B cell (primary cell): ENCODE results near the gene CLCN1. TPM values are rescaled to one million over a fixed set of nuclear protein-coding genes. Genes with fewer than 3 reads are reported as not detected.

Source experiments
- ATAC-seq: fragments of 200-7000 bp; cut with Tn5 transposase; one replicate; pipeline ENCODE4 v1.10.0; 2021; ENCODE audit warnings: low read depth, mild to moderate bottlenecking, moderate number of reproducible peaks, moderate library complexity
- CTCF ChIA-PET: fragments of 350-600 bp; sonication (Branson Sonifier 250); formaldehyde crosslinking; loops from one replicate; lab custom pipeline; 2021; ENCODE audit warnings: antibody characterized with exemption, inconsistent platforms; lab: Charles Lee
- POLR2A ChIA-PET: fragments of 350-600 bp; sonication (Branson Sonifier 250); formaldehyde crosslinking; loops from one replicate; lab custom pipeline; 2021; ENCODE audit warnings: antibody characterized with exemption; lab: Charles Lee
- DNase-seq: peaks from one replicate; pipeline ENCODE4 v3.0.0; 2013
- H2AFZ ChIP-seq: 2 replicates; pipeline ENCODE4 v1.6.1; 2012; ENCODE audit warnings: mild to moderate bottlenecking, low read depth, low read length; ENCODE audit not compliant: insufficient read depth, poor library complexity, severe bottlenecking
- H3K27ac ChIP-seq, 2 donors: 1 replicate in 1 of 2; 2 replicates in 1 of 2; pipeline ENCODE4 v1.5.1; 2012 to 2013; ENCODE audit warnings: low read length in 2 of 2, mild to moderate bottlenecking in 2 of 2, moderate library complexity in 1 of 2
- H3K27me3 ChIP-seq, 4 experiments: fragments of 200-600 bp in 1 of 4; sonication (generic) in 1 of 4; replicated peaks in 1 of 4; 1 replicate in 2 of 4; 2 replicates in 2 of 4; pipeline versions ENCODE4 v1.6.1 to v1.7.0; 2013 to 2016; ENCODE audit warnings: low read length in 3 of 4, mild to moderate bottlenecking in 2 of 4, mixed read lengths in 1 of 4, moderate library complexity in 1 of 4; ENCODE audit not compliant: insufficient read depth in 4 of 4, control insufficient read depth in 3 of 4; ENCODE audit errors: control extremely low read depth in 1 of 4
- H3K36me3 ChIP-seq, 2 experiments: replicated peaks in 1 of 2; 1 replicate in 1 of 2; 2 replicates in 1 of 2; pipeline versions ENCODE4 v1.6.1 to v1.7.1; 2013; ENCODE audit warnings: low read length in 1 of 2; ENCODE audit not compliant: insufficient read depth in 2 of 2, control insufficient read depth in 1 of 2; ENCODE audit errors: control extremely low read depth in 1 of 2, extremely low read depth in 1 of 2
- H3K4me1 ChIP-seq, 2 donors: fragments of 200-600 bp in 1 of 2; sonication (generic) in 1 of 2; 1 replicate in 1 of 2; 2 replicates in 1 of 2; pipeline versions ENCODE4 v1.5.1 to v1.6.1; 2013 to 2017; ENCODE audit warnings: low read length in 2 of 2; ENCODE audit not compliant: control insufficient read depth in 2 of 2, insufficient read depth in 2 of 2
- H3K4me2 ChIP-seq: replicated peaks from 2 replicates; pipeline ENCODE3; 2012; ENCODE audit warnings: mild to moderate bottlenecking, low read depth, low read length; ENCODE audit not compliant: poor library complexity, severe bottlenecking
- H3K4me3 ChIP-seq, 5 experiments: fragments of 200-600 bp in 1 of 5; sonication (generic) in 1 of 5; 1 replicate in 3 of 5; 2 replicates in 2 of 5; pipeline versions ENCODE4 v1.5.1 to v1.7.0; 2011 to 2016; ENCODE audit warnings: low read length in 4 of 5, mild to moderate bottlenecking in 4 of 5, low read depth in 2 of 5, control low read depth in 1 of 5, moderate library complexity in 1 of 5; ENCODE audit not compliant: insufficient read depth in 1 of 5; ENCODE audit errors: control extremely low read depth in 1 of 5, extremely low read depth in 1 of 5
- H3K79me2 ChIP-seq: fragments of 200-600 bp; sonication (generic); one replicate; pipeline ENCODE4 v1.6.0; 2016; ENCODE audit warnings: low read length; ENCODE audit not compliant: control insufficient read depth, insufficient read depth
- H3K9ac ChIP-seq: fragments of 200-600 bp; sonication (generic); 2 replicates; pipeline ENCODE4 v1.6.1; 2017; ENCODE audit warnings: mild to moderate bottlenecking, low read length, moderate library complexity
- H3K9me3 ChIP-seq, 3 donors: one replicate each; pipeline versions ENCODE4 v1.6.1 to v1.7.1; 2013; ENCODE audit warnings: low read length in 2 of 3; ENCODE audit not compliant: control insufficient read depth in 2 of 3, insufficient read depth in 1 of 3; ENCODE audit errors: control extremely low read depth in 1 of 3
- H4K20me1 ChIP-seq: 2 replicates; pipeline ENCODE4 v1.6.0; 2012; ENCODE audit warnings: mild to moderate bottlenecking, low read length; ENCODE audit not compliant: insufficient read depth, control insufficient read depth, poor library complexity, severe bottlenecking
- H3K27ac Mint-ChIP-seq: one replicate; pipeline ENCODE4 v1.8.0; 2021; ENCODE audit warnings: mixed read lengths
- H3K27me3 Mint-ChIP-seq: one replicate; pipeline ENCODE4 v1.8.0; 2021; ENCODE audit warnings: mixed read lengths
- H3K4me1 Mint-ChIP-seq: one replicate; pipeline ENCODE4 v1.8.0; 2021; ENCODE audit warnings: mixed read lengths
- H3K4me3 Mint-ChIP-seq: one replicate; pipeline ENCODE4 v1.8.0; 2021; ENCODE audit warnings: mixed read lengths
- H3K9me3 Mint-ChIP-seq: one replicate; pipeline ENCODE4 v1.8.0; 2022; ENCODE audit warnings: mixed read lengths; ENCODE audit not compliant: insufficient read depth
- EZH2 ChIP-seq: IDR thresholded peaks from 2 replicates; pipeline ENCODE4 v1.6.1; 2012; ENCODE audit warnings: borderline replicate concordance, low read depth, mild to moderate bottlenecking, moderate library complexity, low read length; ENCODE audit not compliant: insufficient read depth, poor library complexity, severe bottlenecking
- WGBS: methylation state at CpG from one replicate; pipeline ENCODE4 v1.1.5; 2013; ENCODE audit warnings: missing lambda C conversion rate; ENCODE audit not compliant: insufficient coverage; 5-methylcytosine and 5-hydroxymethylcytosine counted together
- intact Hi-C: fragments of 100-400 bp; cut with micrococcal nuclease; formaldehyde crosslinking; loops from one replicate; pipeline ENCODE4 v1.10.0; 2022
- polyA plus RNA-seq: library from polyadenylated mRNA; depleted of rRNA; stranded (reverse); fragments of >200 nt; gene quantifications from 2 replicates; pipeline ENCODE4 v1.2.3, GENCODE V29; 2012
- total RNA-seq, 2 donors: library from RNA; stranded (reverse); fragments of 120-200 nt in 1 of 2; gene quantifications; 1 replicate in 1 of 2; 2 replicates in 1 of 2; pipeline versions ENCODE4 v1.2.3 to v1.2.4, GENCODE V29; 2013 to 2022
- TF ChIP-seq, protein P1 (sequence below): fragments of 200-600 bp; IDR thresholded peaks from one replicate; pipeline ENCODE4 v1.8.0; 2022; ENCODE audit warnings: antibody characterized with exemption, mild to moderate bottlenecking

CLCN1 gene
- total and polyA plus RNA-seq, 2 donors (not counting 1 experiment from before 2014, with no cell fraction given): not detected

DNA sequence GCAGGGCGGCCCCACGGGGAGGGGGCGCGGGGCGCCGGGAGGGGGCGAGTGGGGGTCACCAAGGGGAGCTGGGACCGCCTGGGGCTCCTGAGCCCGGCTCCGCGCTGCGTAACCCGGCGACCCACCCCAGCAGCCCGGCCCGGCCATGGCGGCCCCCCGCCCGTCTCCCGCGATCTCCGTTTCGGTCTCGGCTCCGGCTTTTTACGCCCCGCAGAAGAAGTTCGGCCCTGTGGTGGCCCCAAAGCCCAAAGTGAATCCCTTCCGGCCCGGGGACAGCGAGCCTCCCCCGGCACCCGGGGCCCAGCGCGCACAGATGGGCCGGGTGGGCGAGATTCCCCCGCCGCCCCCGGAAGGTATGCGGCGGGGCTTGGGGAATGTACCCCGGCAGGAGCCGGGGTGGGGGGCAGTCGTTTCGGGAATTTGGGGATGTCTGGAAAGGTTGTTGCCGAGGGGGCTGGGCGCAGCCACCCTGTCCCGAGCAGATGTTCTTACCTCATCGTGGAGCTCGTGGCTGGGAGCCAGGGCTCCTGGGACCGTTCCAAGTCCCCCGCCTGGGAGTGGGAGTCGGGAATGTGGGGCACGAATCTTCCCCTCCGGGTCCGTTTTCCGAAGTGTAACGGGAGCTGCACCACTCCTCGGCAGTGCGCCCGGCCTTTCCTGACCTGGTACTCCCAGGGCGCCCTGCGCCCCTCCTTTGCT is 65.7 kb downstream of the CLCN1 start:
- TF ChIP-seq, protein P1, sequence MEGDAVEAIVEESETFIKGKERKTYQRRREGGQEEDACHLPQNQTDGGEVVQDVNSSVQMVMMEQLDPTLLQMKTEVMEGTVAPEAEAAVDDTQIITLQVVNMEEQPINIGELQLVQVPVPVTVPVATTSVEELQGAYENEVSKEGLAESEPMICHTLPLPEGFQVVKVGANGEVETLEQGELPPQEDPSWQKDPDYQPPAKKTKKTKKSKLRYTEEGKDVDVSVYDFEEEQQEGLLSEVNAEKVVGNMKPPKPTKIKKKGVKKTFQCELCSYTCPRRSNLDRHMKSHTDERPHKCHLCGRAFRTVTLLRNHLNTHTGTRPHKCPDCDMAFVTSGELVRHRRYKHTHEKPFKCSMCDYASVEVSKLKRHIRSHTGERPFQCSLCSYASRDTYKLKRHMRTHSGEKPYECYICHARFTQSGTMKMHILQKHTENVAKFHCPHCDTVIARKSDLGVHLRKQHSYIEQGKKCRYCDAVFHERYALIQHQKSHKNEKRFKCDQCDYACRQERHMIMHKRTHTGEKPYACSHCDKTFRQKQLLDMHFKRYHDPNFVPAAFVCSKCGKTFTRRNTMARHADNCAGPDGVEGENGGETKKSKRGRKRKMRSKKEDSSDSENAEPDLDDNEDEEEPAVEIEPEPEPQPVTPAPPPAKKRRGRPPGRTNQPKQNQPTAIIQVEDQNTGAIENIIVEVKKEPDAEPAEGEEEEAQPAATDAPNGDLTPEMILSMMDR: no peak
- no peak for TF ChIP-seq EZH2
- Histone ChIP-seq H3K4me3 (peak overlapping the region; percentile 22 to 99 (median 90)), H3K27ac (peak overlapping the region; percentile 23 to 89), H3K79me2 (peaks cover 4% of the 10 kb centered on the region), H3K27me3 (no peaks in the 10 kb centered on the region), H3K36me3 (no peaks in the 10 kb centered on the region), H2AFZ (peak overlapping the region; percentile 97), H3K9me3 (no peaks in the 10 kb centered on the region), H3K4me1 (peaks cover 44 to 58% of the 10 kb centered on the region in 2 donors), H4K20me1 (no peaks in the 10 kb centered on the region), H3K9ac (peak overlapping the region; percentile 99), H3K4me2 (peak overlapping the region; percentile 99)
- peak overlapping the region; percentile 70 for H3K4me3 Mint-ChIP-seq
- peaks cover 17% of the 10 kb centered on the region for H3K4me1 Mint-ChIP-seq
- DNase-seq (peak; percentile 48), ATAC-seq (no peak)
- intact Hi-C loops: loop anchor here (1.0 to 5.0 kb wide), 7 partner anchors 19 to 574 kb away; partner anchors contain the start of genes EPHA1, FAM131B and GSTK1
- peak overlapping the region; percentile 57 for H3K27ac Mint-ChIP-seq
- ChIA-PET POLR2A (interaction anchor here (0.7 to 1.3 kb wide), 2 partner anchors 27 to 95 kb away, joined by 3 to 5 read pairs; partner anchors contain the start of gene EPHA1), CTCF (interaction anchor here (1.0 kb wide), 2 partner anchors 13 to 141 kb away, joined by 3 read pairs; no protein-coding TSS in a partner anchor)
- no peaks in the 10 kb centered on the region for H3K27me3 Mint-ChIP-seq
- WGBS: under 1% methylated on average over 61 of the region's 64 CpGs
- no peaks in the 10 kb centered on the region for H3K9me3 Mint-ChIP-seq
